Neural progenitor cell (in vitro differentiated cells): ENCODE results near the gene PACS1.

Experiments
- EZH2 ChIP-seq: fragments of 200-600 bp; sonication (generic); IDR thresholded peaks from 2 replicates; pipeline ENCODE4 v1.6.1; 2017; ENCODE audit warnings: antibody characterized with exemption, mild to moderate bottlenecking, moderate library complexity
- TF ChIP-seq, protein P1 (sequence below): fragments of 200-600 bp; sonication (generic); IDR thresholded peaks from 2 replicates; pipeline ENCODE4 v1.5.1; 2017; ENCODE audit warnings: antibody characterized with exemption, mild to moderate bottlenecking

- TF ChIP-seq, protein P1, sequence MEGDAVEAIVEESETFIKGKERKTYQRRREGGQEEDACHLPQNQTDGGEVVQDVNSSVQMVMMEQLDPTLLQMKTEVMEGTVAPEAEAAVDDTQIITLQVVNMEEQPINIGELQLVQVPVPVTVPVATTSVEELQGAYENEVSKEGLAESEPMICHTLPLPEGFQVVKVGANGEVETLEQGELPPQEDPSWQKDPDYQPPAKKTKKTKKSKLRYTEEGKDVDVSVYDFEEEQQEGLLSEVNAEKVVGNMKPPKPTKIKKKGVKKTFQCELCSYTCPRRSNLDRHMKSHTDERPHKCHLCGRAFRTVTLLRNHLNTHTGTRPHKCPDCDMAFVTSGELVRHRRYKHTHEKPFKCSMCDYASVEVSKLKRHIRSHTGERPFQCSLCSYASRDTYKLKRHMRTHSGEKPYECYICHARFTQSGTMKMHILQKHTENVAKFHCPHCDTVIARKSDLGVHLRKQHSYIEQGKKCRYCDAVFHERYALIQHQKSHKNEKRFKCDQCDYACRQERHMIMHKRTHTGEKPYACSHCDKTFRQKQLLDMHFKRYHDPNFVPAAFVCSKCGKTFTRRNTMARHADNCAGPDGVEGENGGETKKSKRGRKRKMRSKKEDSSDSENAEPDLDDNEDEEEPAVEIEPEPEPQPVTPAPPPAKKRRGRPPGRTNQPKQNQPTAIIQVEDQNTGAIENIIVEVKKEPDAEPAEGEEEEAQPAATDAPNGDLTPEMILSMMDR: no peak
- TF ChIP-seq EZH2: no peak
Observed at GRCh38 chr11:66089067-66089466, 19.0 kb downstream of the PACS1 start.
